Testis (tissue), 3 donors: Measurements from ENCODE around the gene SCAPER. TPM values are rescaled to one million over a fixed set of nuclear protein-coding genes. Genes with fewer than 3 reads are reported as not detected.
"Not testable (repeated sequence)": the region's sequence is repeated elsewhere in the genome, so short reads cannot be mapped to it uniquely, and the experiment has no call there.

ENCODE experiments used
- DNase-seq: peaks from one replicate; pipeline ENCODE4 v3.0.0-alpha.2; 2019
- H3K27ac ChIP-seq, 2 donors: fragments of 200-600 bp; sonication (generic); one replicate each; pipeline ENCODE4 v1.5.1; 2019
- H3K27me3 ChIP-seq: fragments of 200-600 bp; sonication (generic); one replicate; pipeline ENCODE4 v1.5.1; 2019
- H3K36me3 ChIP-seq: fragments of 200-600 bp; sonication (generic); one replicate; pipeline ENCODE4 v1.5.1; 2017; ENCODE audit warnings: low read depth; ENCODE audit errors: missing control alignments
- H3K4me1 ChIP-seq: fragments of 200-600 bp; sonication (generic); one replicate; pipeline ENCODE4 v1.5.1; 2019
- H3K4me3 ChIP-seq, 2 donors: fragments of 200-600 bp; sonication (generic); one replicate each; pipeline ENCODE4 v1.5.1; 2017 to 2019
- H3K9me3 ChIP-seq: fragments of 200-600 bp; sonication (generic); one replicate; pipeline ENCODE4 v1.5.1; 2017
- POLR2A ChIP-seq: fragments of 450-650 bp; IDR thresholded peaks from one replicate; pipeline ENCODE4 v1.6.1; 2017; ENCODE audit warnings: antibody characterized with exemption, mild to moderate bottlenecking, moderate library complexity
- WGBS, 2 donors: methylation state at CpG; one replicate each; pipeline ENCODE4 v1.1.5; 2018; 5-methylcytosine and 5-hydroxymethylcytosine counted together
- intact Hi-C: fragments of 100-400 bp; cut with DNase I; formaldehyde crosslinking; loops from one replicate; pipeline ENCODE4 v1.15.1; 2023; ENCODE audit warnings: low total_unique reads
- polyA plus RNA-seq: library from polyadenylated mRNA; stranded (reverse); fragments of 350-450 nt; fragmentation: Illumina TruSeq; extraction: RNeasy Lipid Tissue Mini Kit (QIAGEN cat#74804); gene quantifications from one replicate; pipeline ENCODE4 v1.2.3, GENCODE V29; 2014; ENCODE audit warnings: low read depth, low replicate concordance; ENCODE audit not compliant: insufficient read depth
- total RNA-seq, 2 donors: library from RNA; depleted of rRNA; stranded (reverse); fragments of >200 nt; gene quantifications; one replicate each; pipeline ENCODE4 v1.2.3, GENCODE V29; 2016
- TF ChIP-seq, protein P1 (sequence below), 3 experiments: fragments of 450-650 bp in 2 of 3; fragments of 200-600 bp in 1 of 3; sonication (generic) in 1 of 3; IDR thresholded peaks; one replicate each; pipeline ENCODE4 v1.5.1; 2016 to 2019; ENCODE audit warnings: antibody characterized with exemption in 3 of 3, mild to moderate bottlenecking in 2 of 3, moderate library complexity in 1 of 3

The SCAPER gene
- total and polyA plus RNA-seq, 3 donors from 2014 or later: 43.7 to 60.7 (median 54.8) TPM

GRCh38 chr15:76440441-76440840, 464.7 kb downstream of the SCAPER start:
- Histone ChIP-seq H3K27me3 (no peaks in the 10 kb centered on the region), H3K36me3 (no peaks in the 10 kb centered on the region), H3K9me3 (no peaks in the 10 kb centered on the region), H3K27ac (no peak overlapping the region), H3K4me3 (no peak overlapping the region), H3K4me1 (no peaks in the 10 kb centered on the region)
- no peak for DNase-seq
- TF ChIP-seq POLR2A: no peak
- TF ChIP-seq, protein P1, sequence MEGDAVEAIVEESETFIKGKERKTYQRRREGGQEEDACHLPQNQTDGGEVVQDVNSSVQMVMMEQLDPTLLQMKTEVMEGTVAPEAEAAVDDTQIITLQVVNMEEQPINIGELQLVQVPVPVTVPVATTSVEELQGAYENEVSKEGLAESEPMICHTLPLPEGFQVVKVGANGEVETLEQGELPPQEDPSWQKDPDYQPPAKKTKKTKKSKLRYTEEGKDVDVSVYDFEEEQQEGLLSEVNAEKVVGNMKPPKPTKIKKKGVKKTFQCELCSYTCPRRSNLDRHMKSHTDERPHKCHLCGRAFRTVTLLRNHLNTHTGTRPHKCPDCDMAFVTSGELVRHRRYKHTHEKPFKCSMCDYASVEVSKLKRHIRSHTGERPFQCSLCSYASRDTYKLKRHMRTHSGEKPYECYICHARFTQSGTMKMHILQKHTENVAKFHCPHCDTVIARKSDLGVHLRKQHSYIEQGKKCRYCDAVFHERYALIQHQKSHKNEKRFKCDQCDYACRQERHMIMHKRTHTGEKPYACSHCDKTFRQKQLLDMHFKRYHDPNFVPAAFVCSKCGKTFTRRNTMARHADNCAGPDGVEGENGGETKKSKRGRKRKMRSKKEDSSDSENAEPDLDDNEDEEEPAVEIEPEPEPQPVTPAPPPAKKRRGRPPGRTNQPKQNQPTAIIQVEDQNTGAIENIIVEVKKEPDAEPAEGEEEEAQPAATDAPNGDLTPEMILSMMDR (IDR thresholded peaks at IDR 0.05): no peak
- WGBS, 2 donors: 72 to 79% methylated on average over 3 of the region's 3 CpGs
- intact Hi-C loops: no loop called here

- no peak for TF ChIP-seq POLR2A
- TF ChIP-seq, protein P1 (IDR thresholded peaks at IDR 0.05): no peak
- no peaks in the 10 kb centered on the region for H3K27me3 ChIP-seq
- H3K9me3 ChIP-seq: no peaks in the 10 kb centered on the region
- no peaks in the 10 kb centered on the region for H3K36me3 ChIP-seq
- intact Hi-C loops: no loop called here
- DNase-seq: no peak
- no peaks in the 10 kb centered on the region for H3K4me1 ChIP-seq
- no peak overlapping the region for H3K4me3 ChIP-seq
- no peak overlapping the region for H3K27ac ChIP-seq
These were observed 465.6 kb downstream of the SCAPER start for GRCh38 chr15:76439542-76439941.

GRCh38 chr15:76433798-76434400, 471.2 kb downstream of the SCAPER start:
- no peaks in the 10 kb centered on the region for H3K9me3 ChIP-seq
- H3K36me3 ChIP-seq: no peaks in the 10 kb centered on the region
- no peak overlapping the region for H3K27ac ChIP-seq
- DNase-seq: no peak
- WGBS, 2 donors: 53 to 60% methylated on average over 3 of the region's 3 CpGs
- H3K27me3 ChIP-seq: no peaks in the 10 kb centered on the region
- no peak for TF ChIP-seq POLR2A
- TF ChIP-seq, protein P1 (IDR thresholded peaks at IDR 0.05): no peak
- H3K4me3 ChIP-seq: no peak overlapping the region
- intact Hi-C loops: no loop called here
- no peaks in the 10 kb centered on the region for H3K4me1 ChIP-seq

- intact Hi-C loops, H3K4me1 ChIP-seq, H3K4me3 ChIP-seq, H3K36me3 ChIP-seq, H3K9me3 ChIP-seq, H3K27me3 ChIP-seq, DNase-seq, H3K27ac ChIP-seq: not testable (repeated sequence)
- WGBS, 2 donors: 88 to 100% methylated on average over 1 of the region's 1 CpG
These were observed 472.1 kb downstream of the SCAPER start for GRCh38 chr15:76433036-76433435.

DNA sequence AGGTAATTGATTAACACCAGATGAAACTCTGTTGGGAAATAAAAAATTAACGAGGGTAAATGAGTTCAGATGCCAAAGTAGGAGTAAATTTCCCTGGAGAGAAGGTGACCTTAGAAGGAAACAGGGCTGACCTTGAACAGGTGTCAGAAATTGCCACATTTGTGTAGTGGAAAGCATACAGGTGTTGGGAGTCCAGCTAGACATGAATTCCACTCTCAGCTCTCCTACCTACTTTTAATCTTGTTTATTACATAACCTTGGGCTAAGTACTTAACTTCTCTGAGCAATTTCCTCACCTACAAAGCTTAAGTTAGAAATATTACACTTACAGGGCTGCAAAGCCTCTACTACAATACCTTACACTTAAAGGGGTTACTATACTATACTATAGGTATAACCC, 472.5 kb downstream of the SCAPER start:
- Histone ChIP-seq H3K4me1 (no peaks in the 10 kb centered on the region), H3K9me3 (no peaks in the 10 kb centered on the region), H3K27ac (no peak overlapping the region), H3K27me3 (no peaks in the 10 kb centered on the region), H3K36me3 (no peaks in the 10 kb centered on the region), H3K4me3 (no peak overlapping the region)
- 35 to 54% methylated on average over 1 of the region's 1 CpG for WGBS, 2 donors
- TF ChIP-seq, protein P1 (IDR thresholded peaks at IDR 0.05): no peak
- TF ChIP-seq POLR2A: no peak
- intact Hi-C loops: no loop called here
- no peak for DNase-seq
